Activated CD4-positive, alpha-beta T cell treated with anti-CD3 and anti-CD28 coated beads, Interleukin-2, amount 50 U/mL, for 48 hours (primary cell): ENCODE results near the gene MMP11.

Experiments
- DNase-seq, 2 experiments: peaks; one replicate each; pipeline ENCODE4 v3.0.0-alpha.2; 2020

The MMP11 gene

GRCh38 chr22:23832226-23833016 is 59.8 kb downstream of the MMP11 start:
- DNase-seq = no peak

- no peak for DNase-seq
These were observed 60.5 kb downstream of the MMP11 start for GRCh38 chr22:23833017-23833751.
